ENCODE results near the gene WDFY4. TPM values are rescaled to one million over a fixed set of nuclear protein-coding genes. Genes with fewer than 3 reads are reported as not detected.

WDFY4 gene
- total RNA-seq, 1 experiment from 2014 or later: not detected

DNA sequence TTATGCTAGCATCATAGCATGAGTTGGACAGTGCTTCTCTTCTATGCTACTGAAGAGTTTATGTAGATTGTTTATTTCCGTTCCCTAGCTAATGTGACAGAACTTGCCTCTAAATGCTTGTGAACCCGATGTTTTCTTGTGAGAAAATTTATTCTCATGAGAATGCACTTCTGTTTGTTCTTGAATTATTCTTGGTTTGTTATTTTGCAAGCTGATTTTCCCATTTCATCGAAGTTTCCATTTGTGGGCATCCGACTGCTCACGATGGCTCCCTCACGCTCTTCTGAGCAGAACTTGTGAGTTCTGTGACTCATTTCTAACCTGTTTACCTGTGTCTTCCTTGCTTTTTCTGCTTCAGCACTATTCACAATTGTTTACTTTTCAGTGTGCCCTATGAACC is 59.9 kb downstream of the WDFY4 start:
- Histone ChIP-seq H3K4ac (ENCODE audit: low read depth, low read length) (no peak overlapping the region), H3K56ac (ENCODE audit: insufficient read length, low read depth, low read length) (no peak overlapping the region), H4K91ac (ENCODE audit: insufficient read length, low read depth, low read length) (no peak overlapping the region), H3K18ac (ENCODE audit: insufficient read length, low read depth, low read length) (no peak overlapping the region), H4K8ac (replicated peaks; ENCODE audit: insufficient read length, low read depth, low read length) (no peak overlapping the region), H3K4me1 (ENCODE audit: insufficient read depth, low read length) (no peaks in the 10 kb centered on the region), H3K4me2 (ENCODE audit: insufficient read depth, insufficient read length, low read length) (no peak overlapping the region), H3K23me2 (ENCODE audit: insufficient read length, low read depth, low read length, poor library complexity, severe bottlenecking) (no peaks in the 10 kb centered on the region), H2BK5ac (ENCODE audit: insufficient read length, low read length) (no peak overlapping the region), H2AK5ac (ENCODE audit: insufficient read length, low read length) (no peak overlapping the region), H3K27me3 (ENCODE audit: insufficient read depth, low read length) (no peaks in the 10 kb centered on the region), H2BK20ac (ENCODE audit: low read depth, low read length, poor library complexity, severe bottlenecking) (no peak overlapping the region), H3K9me3 (ENCODE audit: control insufficient read depth, low read depth, low read length) (no peaks in the 10 kb centered on the region), H2BK15ac (ENCODE audit: low read depth, low read length) (no peak overlapping the region), H3K27ac (ENCODE audit: insufficient read length, low read depth, low read length) (no peak overlapping the region), H3K79me1 (ENCODE audit: insufficient read depth, low read depth, low read length, poor library complexity, severe bottlenecking) (no peaks in the 10 kb centered on the region), H3K14ac (ENCODE audit: insufficient read depth, low read length) (no peak overlapping the region), H3K23ac (ENCODE audit: insufficient read length, low read depth, low read length) (no peak overlapping the region), H2BK120ac (ENCODE audit: low read depth, low read length, poor library complexity, severe bottlenecking) (no peak overlapping the region), H2AFZ (ENCODE audit: low read length) (no peak overlapping the region), H3T11ph (ENCODE audit: low read length) (no peak overlapping the region), H3K9ac (ENCODE audit: extremely low read depth, insufficient read length, low read length) (no peak overlapping the region), H3K79me2 (ENCODE audit: insufficient read depth, low read length) (no peaks in the 10 kb centered on the region), H2BK12ac (ENCODE audit: insufficient read length, low read depth, low read length) (no peak overlapping the region), H4K5ac (ENCODE audit: insufficient read length, low read depth, low read length) (no peak overlapping the region), H4K20me1 (ENCODE audit: control insufficient read depth, insufficient read depth, insufficient read length) (no peaks in the 10 kb centered on the region)
- H3K4me3 Mint-ChIP-seq: no peak overlapping the region
- no peak overlapping the region for H3K27ac Mint-ChIP-seq
- no peak for DNase-seq
- no peaks in the 10 kb centered on the region for H3K36me3 Mint-ChIP-seq (ENCODE audit: insufficient read depth in 1 of 3, low read depth in 3 of 3)
- H3K27me3 Mint-ChIP-seq (ENCODE audit: low read depth): peaks cover 4% of the 10 kb centered on the region; the same call in 1 of the 2 replicates
- WGBS (ENCODE audit: extremely low coverage, insufficient read length, low lambda C conversion rate): no CpG with 5 or more reads among the region's 6 CpGs
- H3K9me3 Mint-ChIP-seq: no peaks in the 10 kb centered on the region; a peak in 1 of 5 replicates
- H3K4me1 Mint-ChIP-seq: peaks cover 4 to 5% of the 10 kb centered on the region in 2 experiments; a peak in 3 of 4 replicates
- TF ChIP-seq, protein P1, sequence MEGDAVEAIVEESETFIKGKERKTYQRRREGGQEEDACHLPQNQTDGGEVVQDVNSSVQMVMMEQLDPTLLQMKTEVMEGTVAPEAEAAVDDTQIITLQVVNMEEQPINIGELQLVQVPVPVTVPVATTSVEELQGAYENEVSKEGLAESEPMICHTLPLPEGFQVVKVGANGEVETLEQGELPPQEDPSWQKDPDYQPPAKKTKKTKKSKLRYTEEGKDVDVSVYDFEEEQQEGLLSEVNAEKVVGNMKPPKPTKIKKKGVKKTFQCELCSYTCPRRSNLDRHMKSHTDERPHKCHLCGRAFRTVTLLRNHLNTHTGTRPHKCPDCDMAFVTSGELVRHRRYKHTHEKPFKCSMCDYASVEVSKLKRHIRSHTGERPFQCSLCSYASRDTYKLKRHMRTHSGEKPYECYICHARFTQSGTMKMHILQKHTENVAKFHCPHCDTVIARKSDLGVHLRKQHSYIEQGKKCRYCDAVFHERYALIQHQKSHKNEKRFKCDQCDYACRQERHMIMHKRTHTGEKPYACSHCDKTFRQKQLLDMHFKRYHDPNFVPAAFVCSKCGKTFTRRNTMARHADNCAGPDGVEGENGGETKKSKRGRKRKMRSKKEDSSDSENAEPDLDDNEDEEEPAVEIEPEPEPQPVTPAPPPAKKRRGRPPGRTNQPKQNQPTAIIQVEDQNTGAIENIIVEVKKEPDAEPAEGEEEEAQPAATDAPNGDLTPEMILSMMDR (conservative IDR thresholded peaks at IDR 0.05): no peak

Data from H9 (cell line).